Body of pancreas (tissue), 4 donors: ENCODE measurements around the gene KRTAP10-2.

Experiments used
- CTCF ChIP-seq, 7 experiments: fragments of 450-650 bp in 4 of 7; fragments of 200-600 bp in 3 of 7; sonication (generic) in 3 of 7; IDR thresholded peaks; one replicate each; pipeline ENCODE4 v1.5.1; 2016 to 2019; ENCODE audit warnings: antibody characterized with exemption in 7 of 7
- POLR2A ChIP-seq, 3 donors: fragments of 450-650 bp; IDR thresholded peaks; one replicate each; pipeline ENCODE4 v1.6.1; 2016; ENCODE audit warnings: antibody characterized with exemption in 3 of 3, mild to moderate bottlenecking in 2 of 3

GRCh38 chr21:44531606-44532564 lies 19.4 kb downstream of the KRTAP10-2 start:
- TF ChIP-seq CTCF (IDR thresholded peaks at IDR 0.05) (no peak), POLR2A (IDR thresholded peaks at IDR 0.05) (no peak)
